Activated naive CD8-positive, alpha-beta T cell treated with anti-CD3 and anti-CD28 coated beads, Interleukin-2, amount 50 U/mL, for 24 hours (primary cell): Measurements from ENCODE around the gene MPRIP.
A peak's percentile ranks its signal among the peaks of the same experiment; 100 is the strongest.

Experiments used
- ATAC-seq: fragments of 150-1000 bp; cut with Tn5 transposase; one replicate; pipeline ENCODE4 v1.10.0; 2021
- DNase-seq: peaks from one replicate; pipeline ENCODE4 v3.0.0; 2021
- H3K27ac Mint-ChIP-seq: one replicate; pipeline ENCODE4 v1.8.0; 2021; ENCODE audit warnings: mild to moderate bottlenecking, mixed read lengths
- H3K27me3 Mint-ChIP-seq: one replicate; pipeline ENCODE4 v1.8.0; 2021; ENCODE audit warnings: mixed read lengths
- H3K36me3 Mint-ChIP-seq: one replicate; pipeline ENCODE4 v1.8.0; 2021; ENCODE audit warnings: low read depth, mixed read lengths
- H3K4me1 Mint-ChIP-seq: one replicate; pipeline ENCODE4 v1.8.0; 2021; ENCODE audit warnings: mixed read lengths
- H3K4me3 Mint-ChIP-seq: one replicate; pipeline ENCODE4 v1.8.0; 2021; ENCODE audit warnings: mild to moderate bottlenecking, moderate library complexity, mixed read lengths
- H3K9me3 Mint-ChIP-seq: one replicate; pipeline ENCODE4 v1.8.0; 2021; ENCODE audit warnings: mixed read lengths

Gene MPRIP

GRCh38 chr17:17073581-17074403 lies 31.5 kb downstream of the MPRIP start:
- H3K27me3 Mint-ChIP-seq: no peaks in the 10 kb centered on the region
- peaks cover 47% of the 10 kb centered on the region for H3K4me1 Mint-ChIP-seq
- H3K9me3 Mint-ChIP-seq: no peaks in the 10 kb centered on the region
- no peak overlapping the region for H3K27ac Mint-ChIP-seq
- no peak for ATAC-seq
- DNase-seq: no peak
- H3K4me3 Mint-ChIP-seq: no peak overlapping the region
- peaks cover 25% of the 10 kb centered on the region for H3K36me3 Mint-ChIP-seq

GRCh38 chr17:17075125-17075781 lies 33.0 kb downstream of the MPRIP start:
- Mint-ChIP-seq H3K4me3 (no peak overlapping the region), H3K27me3 (no peaks in the 10 kb centered on the region), H3K4me1 (peaks cover 48% of the 10 kb centered on the region), H3K27ac (no peak overlapping the region), H3K36me3 (peaks cover 21% of the 10 kb centered on the region), H3K9me3 (no peaks in the 10 kb centered on the region)
- peak; percentile 27 for ATAC-seq
- DNase-seq: no peak

- Mint-ChIP-seq H3K4me3 (no peak overlapping the region), H3K27me3 (no peaks in the 10 kb centered on the region), H3K4me1 (peaks cover 47% of the 10 kb centered on the region), H3K9me3 (no peaks in the 10 kb centered on the region), H3K36me3 (peaks cover 19% of the 10 kb centered on the region), H3K27ac (no peak overlapping the region)
- ATAC-seq (no peak), DNase-seq (no peak)
Measured at GRCh38 chr17:17076066-17076465, 33.8 kb downstream of the MPRIP start.

- Mint-ChIP-seq H3K27ac (no peak overlapping the region), H3K4me1 (peaks cover 38% of the 10 kb centered on the region)
- ATAC-seq: no peak
Measured at GRCh38 chr17:17077101-17077500, 34.8 kb downstream of the MPRIP start.

GRCh38 chr17:17077861-17078732 lies 35.8 kb downstream of the MPRIP start:
- ATAC-seq (no peak), DNase-seq (no peak)
- Mint-ChIP-seq H3K4me3 (no peak overlapping the region), H3K36me3 (peaks cover 23% of the 10 kb centered on the region), H3K9me3 (no peaks in the 10 kb centered on the region), H3K27me3 (no peaks in the 10 kb centered on the region), H3K27ac (peak overlapping the region; percentile 49), H3K4me1 (peaks cover 31% of the 10 kb centered on the region)

More at GRCh38 chr17:17077101-17077500, 34.8 kb downstream of the MPRIP start:
- no peak overlapping the region for H3K4me3 Mint-ChIP-seq
- H3K36me3 Mint-ChIP-seq: peaks cover 18% of the 10 kb centered on the region
- no peak for DNase-seq
- no peaks in the 10 kb centered on the region for H3K9me3 Mint-ChIP-seq
- H3K27me3 Mint-ChIP-seq: no peaks in the 10 kb centered on the region

GRCh38 chr17:17078832-17079231 lies 36.6 kb downstream of the MPRIP start:
- H3K27me3 Mint-ChIP-seq: no peaks in the 10 kb centered on the region
- DNase-seq (no peak), ATAC-seq (no peak)
- H3K4me3 Mint-ChIP-seq: no peak overlapping the region
- H3K36me3 Mint-ChIP-seq: peaks cover 24% of the 10 kb centered on the region
- no peaks in the 10 kb centered on the region for H3K9me3 Mint-ChIP-seq
- peak overlapping the region; percentile 49 for H3K27ac Mint-ChIP-seq
- H3K4me1 Mint-ChIP-seq: peaks cover 25% of the 10 kb centered on the region

GRCh38 chr17:17079336-17079735 lies 37.1 kb downstream of the MPRIP start:
- Mint-ChIP-seq H3K9me3 (no peaks in the 10 kb centered on the region), H3K36me3 (peaks cover 24% of the 10 kb centered on the region), H3K27me3 (no peaks in the 10 kb centered on the region), H3K4me3 (no peak overlapping the region), H3K27ac (peak overlapping the region; percentile 38), H3K4me1 (peaks cover 19% of the 10 kb centered on the region)
- no peak for DNase-seq
- ATAC-seq: no peak

- ATAC-seq: no peak
- peaks cover 22% of the 10 kb centered on the region for H3K36me3 Mint-ChIP-seq
- no peak overlapping the region for H3K4me3 Mint-ChIP-seq
Measured at GRCh38 chr17:17079761-17080160, 37.5 kb downstream of the MPRIP start.

GRCh38 chr17:17080181-17080631 lies 37.9 kb downstream of the MPRIP start:
- peaks cover 22% of the 10 kb centered on the region for H3K36me3 Mint-ChIP-seq
- no peak for ATAC-seq

More at GRCh38 chr17:17079761-17080160, 37.5 kb downstream of the MPRIP start:
- H3K4me1 Mint-ChIP-seq: peaks cover 15% of the 10 kb centered on the region
- no peak for DNase-seq
- H3K27me3 Mint-ChIP-seq: no peaks in the 10 kb centered on the region
- H3K27ac Mint-ChIP-seq: no peak overlapping the region
- no peaks in the 10 kb centered on the region for H3K9me3 Mint-ChIP-seq

GRCh38 chr17:17080781-17081180 lies 38.5 kb downstream of the MPRIP start:
- no peaks in the 10 kb centered on the region for H3K27me3 Mint-ChIP-seq
- no peaks in the 10 kb centered on the region for H3K9me3 Mint-ChIP-seq
- DNase-seq: no peak
- no peak overlapping the region for H3K4me3 Mint-ChIP-seq
- H3K36me3 Mint-ChIP-seq: peaks cover 22% of the 10 kb centered on the region
- no peak overlapping the region for H3K27ac Mint-ChIP-seq
- H3K4me1 Mint-ChIP-seq: peaks cover 5% of the 10 kb centered on the region
- no peak for ATAC-seq

More at GRCh38 chr17:17080181-17080631, 37.9 kb downstream of the MPRIP start:
- Mint-ChIP-seq H3K9me3 (no peaks in the 10 kb centered on the region), H3K4me3 (no peak overlapping the region), H3K27me3 (no peaks in the 10 kb centered on the region), H3K4me1 (peaks cover 11% of the 10 kb centered on the region), H3K27ac (no peak overlapping the region)
- no peak for DNase-seq

GRCh38 chr17:17081304-17081940 lies 39.2 kb downstream of the MPRIP start:
- H3K9me3 Mint-ChIP-seq: no peaks in the 10 kb centered on the region
- no peaks in the 10 kb centered on the region for H3K27me3 Mint-ChIP-seq
- ATAC-seq (no peak), DNase-seq (no peak)
- H3K4me3 Mint-ChIP-seq: no peak overlapping the region
- peaks cover 23% of the 10 kb centered on the region for H3K36me3 Mint-ChIP-seq
- peaks cover 8% of the 10 kb centered on the region for H3K4me1 Mint-ChIP-seq
- no peak overlapping the region for H3K27ac Mint-ChIP-seq

GRCh38 chr17:17082878-17083277 lies 40.6 kb downstream of the MPRIP start:
- H3K9me3 Mint-ChIP-seq: no peaks in the 10 kb centered on the region
- H3K4me1 Mint-ChIP-seq: peaks cover 16% of the 10 kb centered on the region
- DNase-seq (no peak), ATAC-seq (no peak)
- H3K27ac Mint-ChIP-seq: no peak overlapping the region
- no peak overlapping the region for H3K4me3 Mint-ChIP-seq
- H3K36me3 Mint-ChIP-seq: peaks cover 19% of the 10 kb centered on the region
- no peaks in the 10 kb centered on the region for H3K27me3 Mint-ChIP-seq

GRCh38 chr17:17084317-17084835 lies 42.1 kb downstream of the MPRIP start:
- no peak for ATAC-seq

GRCh38 chr17:17084941-17085340 lies 42.7 kb downstream of the MPRIP start:
- Mint-ChIP-seq H3K4me1 (peaks cover 30% of the 10 kb centered on the region), H3K36me3 (peaks cover 13% of the 10 kb centered on the region), H3K9me3 (no peaks in the 10 kb centered on the region), H3K27me3 (no peaks in the 10 kb centered on the region), H3K27ac (no peak overlapping the region), H3K4me3 (no peak overlapping the region)
- no peak for DNase-seq
- ATAC-seq: no peak

More at GRCh38 chr17:17084317-17084835, 42.1 kb downstream of the MPRIP start:
- no peak overlapping the region for H3K27ac Mint-ChIP-seq
- DNase-seq: no peak
- H3K27me3 Mint-ChIP-seq: no peaks in the 10 kb centered on the region
- no peaks in the 10 kb centered on the region for H3K9me3 Mint-ChIP-seq
- peaks cover 26% of the 10 kb centered on the region for H3K4me1 Mint-ChIP-seq
- no peak overlapping the region for H3K4me3 Mint-ChIP-seq
- H3K36me3 Mint-ChIP-seq: peaks cover 13% of the 10 kb centered on the region
